GM12892 (cell line): ENCODE measurements around the gene RAD54L.

ENCODE experiments used
- DNase-seq: peaks from one replicate; pipeline ENCODE4 v3.0.0; 2011; ENCODE audit not compliant: insufficient read length
- FAIRE-seq: peaks from 2 replicates; lab custom pipeline; 2011; peaks lifted over from hg19 to GRCh38; lab: Jason Lieb, UNC
- POLR2A ChIP-seq: IDR thresholded peaks from 2 replicates; pipeline ENCODE4 v1.6.1; 2011; ENCODE audit warnings: low read depth, low read length, control low read depth
- POLR2AphosphoS5 ChIP-seq: IDR thresholded peaks from 2 replicates; pipeline ENCODE4 v1.6.1; 2011; ENCODE audit warnings: low read depth, low read length, control low read depth
- TAF1 ChIP-seq: IDR thresholded peaks from 2 replicates; pipeline ENCODE4 v1.6.1; 2011; ENCODE audit warnings: low read depth, mild to moderate bottlenecking, control low read depth, low read length, borderline replicate concordance

The RAD54L gene

DNA sequence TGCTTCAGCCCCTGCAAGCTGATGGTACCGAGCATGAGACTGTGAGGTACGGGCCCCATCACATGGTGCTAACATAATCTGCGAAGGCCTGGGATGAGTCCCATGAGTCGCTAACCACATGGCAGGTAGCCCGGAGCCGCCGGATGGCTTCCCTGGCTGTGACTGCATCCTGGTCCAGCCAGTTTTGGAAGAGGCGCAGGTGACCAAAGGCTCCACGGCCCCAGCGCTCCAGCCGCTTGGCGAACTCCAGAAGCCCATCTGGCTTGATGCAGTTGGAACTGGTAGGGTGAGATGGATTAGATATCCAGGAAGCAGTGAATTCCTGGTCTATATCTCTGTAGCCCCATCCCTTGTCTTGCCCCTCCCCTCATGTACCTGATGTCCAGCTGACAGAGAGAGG, 31.2 kb downstream of the RAD54L start:
- no peak for FAIRE-seq
- DNase-seq: no peak
- TF ChIP-seq POLR2AphosphoS5: no peak

DNA sequence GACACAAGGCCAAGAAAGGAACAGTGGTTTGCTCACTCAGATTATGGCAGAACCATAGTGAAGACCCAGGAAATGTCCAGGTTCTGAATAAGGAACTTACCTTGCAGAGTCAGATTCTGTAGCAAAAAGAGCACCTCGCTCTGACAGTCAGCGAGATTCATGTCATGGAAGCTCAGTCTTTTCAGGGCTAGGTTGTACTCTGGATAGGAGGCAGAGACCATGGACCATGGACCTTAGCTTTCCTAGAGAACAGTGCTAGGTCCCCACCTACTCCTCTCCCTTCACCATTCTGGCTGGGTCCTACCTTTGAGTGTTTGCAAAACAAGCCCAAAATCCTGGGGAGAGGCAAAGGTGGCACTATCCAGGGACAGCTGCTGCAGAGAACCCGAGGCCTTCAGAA, 32.5 kb downstream of the RAD54L start:
- FAIRE-seq: no peak

DNA sequence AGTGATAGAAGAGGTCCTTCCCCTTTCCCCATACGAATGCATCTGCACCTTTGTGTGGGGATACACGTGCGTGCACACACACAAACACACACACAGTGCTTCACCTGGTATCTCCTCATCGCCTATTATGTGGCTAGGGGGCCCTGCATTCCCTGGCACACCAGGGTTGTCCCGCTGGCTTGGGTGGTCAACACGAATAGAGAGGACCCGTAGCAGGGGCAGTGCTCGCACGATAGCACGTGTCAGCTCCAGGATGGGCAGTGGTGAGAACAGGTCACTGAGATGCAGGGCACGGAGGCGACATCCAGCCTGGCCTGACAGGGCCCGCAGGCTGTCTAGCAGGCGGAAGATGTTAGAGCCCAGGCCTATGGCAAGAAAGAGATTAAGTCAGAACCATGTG, 33.5 kb downstream of the RAD54L start:
- DNase-seq (no peak), FAIRE-seq (no peak)
- TF ChIP-seq POLR2A (peak; percentile 46; the same call in 1 of the 2 replicates), POLR2AphosphoS5 (peak; percentile 37; the same call in 1 of the 2 replicates), TAF1 (no peak)

More for the DNA sequence above, 32.5 kb downstream of the RAD54L start:
- no peak for TF ChIP-seq TAF1
- no peak for TF ChIP-seq POLR2AphosphoS5
- TF ChIP-seq POLR2A: no peak
- no peak for DNase-seq

DNA sequence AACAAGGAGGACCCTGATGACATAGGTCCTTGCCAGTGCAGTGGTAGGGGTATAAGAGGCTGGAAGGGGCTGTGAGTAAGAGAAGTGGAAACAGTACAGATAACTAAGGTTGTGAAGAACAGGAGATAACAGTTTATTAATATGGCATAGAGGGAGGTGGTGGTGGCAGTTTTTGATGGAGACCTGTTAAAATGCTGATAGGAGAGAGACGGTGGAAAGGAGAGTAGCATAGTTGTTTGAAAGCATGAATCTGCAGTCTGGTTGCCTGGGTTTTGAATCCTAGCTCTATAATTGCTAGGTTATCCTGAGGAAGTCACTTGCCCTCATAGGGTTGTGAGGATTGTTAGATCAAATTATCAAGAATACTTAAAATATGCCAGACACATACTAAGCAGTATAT, 36.5 kb downstream of the RAD54L start:
- no peak for FAIRE-seq
- no peak for DNase-seq
- TF ChIP-seq TAF1 (no peak), POLR2AphosphoS5 (no peak), POLR2A (no peak)

DNA sequence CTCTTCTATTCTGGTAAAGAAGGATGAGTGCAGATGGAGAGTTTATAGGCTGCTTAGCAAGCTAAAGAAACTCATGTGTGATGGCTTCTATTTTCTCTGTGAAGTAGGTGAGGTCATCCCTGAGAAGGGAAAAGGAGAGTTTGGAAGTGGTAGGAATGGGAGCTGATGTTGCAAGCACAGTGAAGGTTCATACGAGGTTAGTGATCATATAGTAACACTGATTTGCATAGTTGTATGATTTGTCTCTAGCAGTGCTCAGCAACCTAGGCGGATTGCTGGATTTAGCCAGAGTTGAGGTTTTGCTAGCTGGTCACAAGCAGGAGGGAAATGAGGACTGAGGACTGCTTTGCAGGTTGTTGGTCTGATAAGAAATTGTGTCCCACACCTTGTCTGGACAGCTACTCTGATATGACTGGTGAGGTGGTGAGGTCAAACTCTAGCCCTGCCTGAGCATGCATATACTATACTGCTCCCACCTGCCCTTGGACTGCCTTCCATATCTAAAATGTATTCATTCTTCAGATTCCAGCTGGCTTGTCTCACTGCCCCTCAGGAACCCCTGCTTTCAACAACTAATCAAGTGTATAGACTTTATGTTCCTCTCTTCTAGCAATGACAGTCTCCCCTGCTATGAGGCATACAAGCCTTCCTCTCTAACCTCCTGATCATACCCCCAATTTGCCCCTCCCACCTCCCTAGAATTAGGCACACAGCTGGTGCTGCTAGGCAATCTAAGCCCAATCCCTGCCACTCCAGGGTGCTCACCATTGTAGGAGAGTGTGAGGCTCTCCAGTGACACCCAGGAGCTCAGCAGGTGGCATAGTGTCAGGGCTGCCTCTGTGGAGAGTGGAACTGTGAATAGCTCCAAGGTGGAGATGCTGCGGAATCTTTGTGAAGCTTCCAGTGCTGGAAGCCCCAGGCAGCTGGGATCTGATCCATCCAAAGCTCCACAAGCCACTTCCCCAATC, 37.3 kb downstream of the RAD54L start:
- TF ChIP-seq TAF1 (no peak), POLR2AphosphoS5 (0 out of 2 replicates have a peak, but pooled peaks have one; percentile 50), POLR2A (peak; percentile 56; the same call in 1 of the 2 replicates)
- FAIRE-seq (peak; percentile 63), DNase-seq (no peak)

DNA sequence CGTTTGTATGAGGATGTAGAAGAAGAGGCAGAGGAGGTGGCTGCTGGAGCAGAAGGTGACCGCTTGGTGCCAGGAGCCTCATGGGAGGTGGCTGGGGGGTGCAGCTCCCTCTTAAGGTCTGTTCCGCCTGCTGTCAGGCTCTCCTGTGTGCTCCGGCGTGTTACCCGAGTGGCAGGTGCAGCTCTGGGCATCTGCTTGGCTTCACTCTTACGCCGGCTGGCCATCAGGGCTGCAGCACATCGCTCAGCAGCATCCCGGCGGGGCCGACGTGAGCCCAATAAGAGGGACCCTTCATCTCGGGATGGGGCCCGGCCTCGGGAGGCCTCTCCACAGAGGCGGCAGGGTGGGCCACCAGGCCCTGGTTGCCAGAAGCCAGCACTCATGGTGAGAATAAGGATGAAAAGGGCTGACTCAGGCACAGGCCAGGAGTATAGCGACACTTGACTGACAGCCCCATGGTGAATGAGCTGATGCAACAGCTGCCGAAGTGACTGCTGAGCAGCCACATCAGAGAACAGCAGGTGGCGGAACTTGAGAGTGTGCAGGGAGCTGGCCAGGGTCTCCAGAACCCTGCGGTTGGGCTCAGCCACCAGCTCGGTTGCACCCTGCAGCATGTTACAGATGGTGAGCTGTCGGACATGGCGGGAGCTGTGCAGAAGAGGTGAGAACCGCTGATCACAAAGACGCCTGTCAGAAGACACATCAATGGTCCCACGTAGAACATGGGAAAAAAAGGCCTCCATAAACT, 38.3 kb downstream of the RAD54L start:
- TF ChIP-seq POLR2AphosphoS5: no peak
- TF ChIP-seq POLR2A: peak; percentile 13; the same call in 1 of the 2 replicates
- no peak for DNase-seq
- FAIRE-seq: no peak

DNA sequence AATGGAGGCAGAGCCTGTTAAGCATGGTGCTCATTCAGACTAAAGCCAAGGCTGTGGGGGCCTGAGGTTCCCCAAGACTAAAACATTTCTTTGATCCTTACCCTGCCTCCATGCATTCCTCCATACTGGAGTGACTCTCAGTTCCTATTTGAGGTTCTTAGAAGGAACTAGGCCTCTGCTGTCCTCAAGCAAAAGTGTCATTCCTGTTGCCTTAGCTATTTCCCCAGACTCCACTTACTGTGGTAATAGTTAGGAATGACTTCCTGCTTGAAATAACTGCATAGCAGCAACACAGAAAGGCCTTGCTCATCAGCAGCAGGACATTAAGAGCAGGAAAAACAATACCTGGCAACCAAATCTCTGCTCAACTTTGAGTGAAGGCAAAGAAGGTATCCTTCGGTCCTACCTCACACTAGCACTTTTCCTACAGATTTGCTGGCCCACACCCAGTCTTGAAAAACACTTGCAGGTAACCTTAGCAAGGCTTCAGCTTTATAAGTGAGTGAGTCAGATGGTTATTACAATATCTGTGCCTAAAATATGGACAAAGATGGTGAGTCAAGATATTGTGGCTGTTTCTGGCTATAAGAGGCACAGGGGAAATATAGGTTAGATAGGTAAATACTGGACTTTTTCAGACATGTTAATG, 41.0 kb downstream of the RAD54L start:
- DNase-seq: no peak
- TF ChIP-seq TAF1: no peak
- no peak for TF ChIP-seq POLR2A
- TF ChIP-seq POLR2AphosphoS5: 0 out of 2 replicates have a peak, but pooled peaks have one; percentile 20
- FAIRE-seq: no peak

DNA sequence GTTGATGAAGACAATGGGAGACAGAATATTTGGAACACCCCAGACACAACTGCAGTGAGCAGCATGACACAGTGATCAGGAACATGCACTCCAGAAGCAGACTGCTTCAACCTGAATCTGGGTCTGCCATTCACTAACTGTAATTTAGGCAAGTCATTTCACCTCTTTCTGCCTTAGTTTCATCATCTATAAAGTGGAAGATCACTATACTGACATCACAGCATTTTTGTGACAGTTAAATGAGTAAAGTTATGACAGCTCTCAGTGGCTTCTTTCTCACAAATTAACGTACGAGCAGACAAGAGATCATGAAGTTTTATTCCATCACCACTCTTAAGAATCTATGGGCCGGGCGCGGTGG, 41.6 kb downstream of the RAD54L start:
- DNase-seq (no peak), FAIRE-seq (no peak)
- TF ChIP-seq TAF1 (no peak), POLR2AphosphoS5 (no peak), POLR2A (no peak)

DNA sequence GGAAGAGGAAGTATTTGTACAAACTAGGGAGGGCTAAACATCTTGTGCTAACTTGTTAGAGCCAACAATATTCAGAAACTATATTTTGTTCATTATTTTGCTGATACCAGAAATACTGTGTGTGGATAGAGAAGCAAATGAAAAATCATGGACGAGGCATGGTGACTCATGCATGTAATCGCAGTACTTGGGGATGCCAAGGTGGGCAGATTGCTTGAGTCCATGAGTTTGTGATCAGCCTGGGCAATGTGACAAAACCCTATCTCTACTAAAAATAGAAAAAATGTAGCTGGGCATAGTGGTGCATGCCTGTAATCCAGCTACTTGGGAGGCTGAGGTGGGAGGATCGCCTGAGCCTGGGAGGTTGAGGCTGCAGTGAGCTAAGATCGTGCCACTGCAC, 42.4 kb downstream of the RAD54L start:
- DNase-seq: no peak
- 0 out of 2 replicates have a peak, but pooled peaks have one; percentile 6 for TF ChIP-seq POLR2A
- TF ChIP-seq POLR2AphosphoS5: no peak; the same call in 1 of the 2 replicates
- TF ChIP-seq TAF1: no peak
- no peak for FAIRE-seq

DNA sequence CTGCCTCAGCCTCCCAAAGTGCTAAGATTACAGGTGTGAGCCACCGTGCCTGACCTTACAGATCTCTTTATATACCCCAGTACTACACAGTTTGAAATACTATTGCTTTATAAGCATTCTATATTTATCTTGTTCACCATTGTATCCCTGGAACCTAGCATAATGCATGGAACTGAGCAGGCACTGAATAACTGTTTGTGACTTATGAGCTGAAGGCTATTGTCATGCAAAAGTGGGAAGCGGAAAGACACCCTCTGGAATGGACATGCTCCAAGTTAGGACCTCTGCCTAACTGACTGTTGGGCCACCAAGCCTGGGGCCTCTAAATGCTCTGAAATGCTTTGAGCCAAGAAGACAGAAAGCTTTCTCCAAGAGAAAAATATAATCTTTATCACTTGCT, 47.7 kb downstream of the RAD54L start:
- FAIRE-seq (no peak), DNase-seq (no peak)
- TF ChIP-seq POLR2AphosphoS5 (no peak), POLR2A (no peak), TAF1 (no peak)

DNA sequence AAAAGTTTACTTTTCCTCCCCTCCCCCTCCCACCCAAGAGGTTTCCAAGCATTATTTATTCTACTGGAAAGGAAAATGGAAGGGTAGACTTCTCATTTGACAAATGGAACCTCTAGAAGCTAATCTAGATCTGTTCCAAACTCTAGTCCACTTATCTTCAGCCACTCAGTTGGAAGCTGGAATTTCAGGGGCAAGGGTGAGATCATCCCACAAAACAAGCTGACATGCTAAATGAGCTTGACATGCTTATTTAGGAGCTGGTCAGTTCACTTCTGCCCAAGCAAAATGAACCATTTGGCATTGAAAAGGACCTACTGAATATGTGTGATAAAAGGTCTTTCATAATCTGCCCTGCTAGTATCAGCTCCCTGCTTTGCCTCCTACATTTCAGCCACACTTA, 50.8 kb downstream of the RAD54L start:
- no peak for TF ChIP-seq TAF1
- TF ChIP-seq POLR2AphosphoS5: no peak
- TF ChIP-seq POLR2A: no peak
- DNase-seq: no peak
- FAIRE-seq: no peak
